Measurements from ENCODE around the gene CNMD.
"Not testable (repeated sequence)": the region's sequence is repeated elsewhere in the genome, so short reads cannot be mapped to it uniquely, and the experiment has no call there.

CNMD gene

DNA sequence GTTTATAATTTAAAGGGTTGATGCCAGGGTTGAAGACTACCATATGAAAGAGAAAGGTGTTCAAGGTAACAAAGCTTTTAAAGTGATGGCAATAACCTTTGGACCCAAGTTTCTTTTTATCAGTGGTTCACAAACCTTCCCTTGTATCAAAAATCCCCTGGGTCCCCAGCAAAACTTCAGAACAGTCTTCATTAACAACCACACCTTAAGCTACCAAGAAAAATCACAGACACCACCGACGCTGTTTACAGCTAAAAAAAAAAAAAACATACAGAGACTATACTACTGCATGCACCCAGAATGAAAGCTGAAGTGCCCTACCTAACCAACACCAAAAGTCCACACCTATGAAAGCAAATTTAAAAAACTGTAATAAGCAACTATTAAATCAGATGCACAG, 13.4 kb downstream of the CNMD start:
- Mint-ChIP-seq H3K9me3 (peaks cover 5% of the 10 kb centered on the region), H3K27ac (no peak overlapping the region), H3K36me3 (ENCODE audit: low read depth) (no peaks in the 10 kb centered on the region), H3K27me3 (peaks cover 3% of the 10 kb centered on the region), H3K4me3 (no peak overlapping the region), H3K4me1 (no peaks in the 10 kb centered on the region)
- no peak for DNase-seq
- ATAC-seq, result no peak

DNA sequence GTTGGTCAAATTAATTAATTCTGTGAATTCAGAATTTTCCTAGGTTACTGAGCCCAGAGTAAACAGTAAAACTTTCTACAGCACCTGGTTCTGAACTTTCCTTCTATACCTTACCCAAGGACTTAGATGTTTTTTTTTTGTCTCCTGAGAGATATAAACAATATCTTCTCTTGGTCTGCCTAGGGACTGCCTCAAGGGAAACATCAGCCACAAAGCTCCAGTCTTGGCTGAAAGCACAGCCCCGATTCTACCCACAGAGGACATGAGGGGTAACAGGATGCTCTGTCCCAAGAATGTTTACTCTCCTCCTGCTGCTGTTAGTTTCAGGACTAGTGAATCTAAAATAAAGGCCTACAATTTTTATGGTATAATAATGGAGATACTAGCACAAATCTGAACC, 14.3 kb downstream of the CNMD start:
- H3K27ac Mint-ChIP-seq, result no peak overlapping the region
- DNase-seq, result no peak
- ATAC-seq, result no peak

DNA sequence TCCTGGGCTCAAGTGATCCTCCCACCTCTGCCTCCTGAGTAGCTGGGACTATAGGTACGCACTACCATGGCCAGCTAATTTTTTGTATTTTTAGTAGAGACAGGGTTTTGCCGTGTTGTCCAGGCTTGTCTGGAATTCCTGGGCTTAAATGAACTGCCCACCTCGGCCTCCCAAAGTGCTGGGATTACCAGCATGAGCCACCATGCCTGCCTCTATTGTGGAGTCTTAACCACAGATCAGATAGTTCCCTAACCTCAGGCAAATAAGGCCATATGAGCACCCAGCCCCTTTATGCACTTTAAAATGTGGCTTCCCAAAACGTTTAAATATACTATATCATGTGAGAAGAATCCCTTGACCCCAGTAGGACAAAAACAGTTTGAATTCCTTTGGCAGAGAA, 16.4 kb downstream of the CNMD start:
- no peak overlapping the region for H3K27ac Mint-ChIP-seq
- H3K4me3 Mint-ChIP-seq, result no peak overlapping the region
- H3K4me1 Mint-ChIP-seq, result no peaks in the 10 kb centered on the region
- DNase-seq (no peak), ATAC-seq (no peak)
- peaks cover 10% of the 10 kb centered on the region for H3K27me3 Mint-ChIP-seq
- H3K9me3 Mint-ChIP-seq, result peaks cover 10% of the 10 kb centered on the region
- no peaks in the 10 kb centered on the region for H3K36me3 Mint-ChIP-seq (ENCODE audit: low read depth)

More for the DNA sequence above, 14.3 kb downstream of the CNMD start:
- Mint-ChIP-seq H3K4me3 (no peak overlapping the region), H3K36me3 (ENCODE audit: low read depth) (no peaks in the 10 kb centered on the region), H3K9me3 (peaks cover 5% of the 10 kb centered on the region), H3K4me1 (no peaks in the 10 kb centered on the region), H3K27me3 (peaks cover 3% of the 10 kb centered on the region)

DNA sequence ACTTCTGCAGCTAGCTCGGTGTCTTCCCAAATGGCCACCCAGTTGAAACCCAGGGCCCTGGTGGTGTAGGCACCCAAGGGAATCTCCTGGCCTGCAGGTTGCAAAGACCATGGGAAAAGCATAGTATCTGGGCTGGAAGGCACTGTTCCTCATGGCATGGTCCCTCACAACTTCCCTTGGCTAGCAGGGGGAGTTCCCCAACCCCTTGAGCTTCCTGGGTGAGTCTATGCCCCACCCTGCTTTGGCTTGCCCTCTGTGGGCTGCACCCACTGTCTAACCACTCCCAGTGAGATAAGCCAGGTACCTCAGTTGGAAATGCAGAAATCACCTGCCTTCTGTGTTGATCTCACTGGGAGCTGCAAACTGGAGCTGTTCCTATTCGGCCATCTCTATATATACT, 18.3 kb downstream of the CNMD start:
- H3K27ac Mint-ChIP-seq; H3K4me1 Mint-ChIP-seq; ATAC-seq; DNase-seq; H3K36me3 Mint-ChIP-seq (ENCODE audit: low read depth); H3K4me3 Mint-ChIP-seq; H3K9me3 Mint-ChIP-seq: not testable (repeated sequence)
- H3K27me3 Mint-ChIP-seq, result peaks cover 19% of the 10 kb centered on the region

DNA sequence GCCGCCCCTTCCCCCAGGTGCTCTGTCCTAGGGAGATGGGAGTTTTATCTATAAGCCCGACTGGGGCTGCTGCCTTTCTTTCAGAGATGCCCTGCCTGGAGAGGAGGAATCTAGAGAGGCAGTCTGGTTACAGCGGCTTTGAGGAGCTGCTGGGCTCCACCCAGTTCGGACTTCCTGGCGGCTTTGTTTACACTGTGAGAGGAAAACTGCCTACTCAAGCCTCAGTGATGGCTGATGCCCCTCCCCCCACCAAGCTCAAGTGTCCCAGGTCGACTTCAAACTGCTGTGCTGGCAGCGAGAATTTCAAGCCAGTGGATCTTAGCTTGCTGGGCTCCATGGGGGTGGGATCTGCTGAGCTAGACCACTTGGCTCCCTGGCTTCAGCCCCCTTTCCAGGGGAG, 18.7 kb downstream of the CNMD start:
- H3K4me3 Mint-ChIP-seq; ATAC-seq; H3K9me3 Mint-ChIP-seq; H3K27ac Mint-ChIP-seq; H3K36me3 Mint-ChIP-seq (ENCODE audit: low read depth); H3K4me1 Mint-ChIP-seq; DNase-seq: not testable (repeated sequence)
- H3K27me3 Mint-ChIP-seq, result peaks cover 19% of the 10 kb centered on the region

DNA sequence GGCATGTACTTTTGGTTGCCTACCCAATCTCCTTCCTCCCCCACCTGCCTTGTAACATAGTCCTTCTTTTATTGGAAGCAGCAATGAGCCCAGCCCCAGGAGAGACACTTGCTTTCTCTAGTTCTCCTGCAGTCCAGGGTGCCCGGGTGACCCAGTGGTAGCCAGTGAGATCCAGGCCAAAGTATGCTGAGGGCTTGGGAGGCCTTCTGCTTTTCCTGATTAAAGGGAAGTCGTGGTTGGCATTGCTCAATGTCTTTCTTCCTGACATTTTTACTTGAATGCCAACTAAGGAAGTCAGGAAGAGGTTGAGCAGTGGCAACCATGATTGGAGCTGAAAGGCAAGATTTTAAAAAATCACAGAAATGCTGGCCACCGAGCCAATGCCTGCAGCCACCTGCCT, 25.7 kb downstream of the CNMD start:
- H3K27me3 Mint-ChIP-seq, result peaks cover 13% of the 10 kb centered on the region
- DNase-seq (no peak), ATAC-seq (no peak)
- H3K36me3 Mint-ChIP-seq (ENCODE audit: low read depth), result peaks cover 2% of the 10 kb centered on the region
- no peak overlapping the region for H3K27ac Mint-ChIP-seq
- no peak overlapping the region for H3K4me3 Mint-ChIP-seq
- H3K4me1 Mint-ChIP-seq, result no peaks in the 10 kb centered on the region
- no peaks in the 10 kb centered on the region for H3K9me3 Mint-ChIP-seq

DNA sequence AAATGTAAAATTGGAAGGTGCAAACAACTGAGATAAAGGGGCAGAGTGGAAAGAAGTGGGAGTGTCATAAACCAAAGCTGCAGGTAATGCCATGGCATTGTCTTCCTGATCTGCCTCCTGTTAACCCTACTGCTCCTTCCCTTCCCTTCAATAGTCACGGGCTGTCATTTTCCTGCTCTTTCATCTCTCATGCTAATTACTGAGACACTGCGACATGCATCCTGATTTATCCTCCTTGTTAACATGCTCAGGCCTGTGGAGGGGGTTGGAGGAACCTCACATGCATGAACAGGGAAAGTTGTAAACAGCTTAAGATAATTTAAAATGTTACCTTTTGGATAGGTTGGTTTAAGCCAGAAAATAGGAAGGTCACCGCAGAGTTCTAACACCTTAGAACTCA, 27.2 kb downstream of the CNMD start:
- ATAC-seq (no peak), DNase-seq (no peak)
- Mint-ChIP-seq H3K9me3 (no peaks in the 10 kb centered on the region), H3K4me1 (no peaks in the 10 kb centered on the region), H3K27ac (no peak overlapping the region), H3K27me3 (peaks cover 8% of the 10 kb centered on the region), H3K4me3 (no peak overlapping the region), H3K36me3 (ENCODE audit: low read depth) (peaks cover 2% of the 10 kb centered on the region)

DNA sequence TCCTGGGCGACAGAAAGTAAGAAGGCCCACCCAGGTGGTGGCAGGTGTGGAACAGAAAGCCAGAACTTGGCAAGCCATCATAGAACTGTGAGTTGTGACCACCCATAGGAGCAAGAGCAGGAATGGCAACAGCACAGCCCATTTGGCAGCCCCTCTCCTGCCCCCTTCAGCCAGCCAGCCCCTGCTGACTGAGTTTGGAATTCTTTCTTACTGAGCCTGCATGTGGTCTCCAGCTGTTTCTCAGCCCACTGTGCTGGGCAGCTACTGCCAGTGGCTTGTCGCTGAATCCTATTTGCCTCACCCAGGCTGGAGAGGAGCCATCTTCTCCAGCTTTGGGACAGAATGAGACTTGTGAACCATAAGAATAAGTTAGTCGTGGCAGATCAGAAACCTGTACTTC, 28.3 kb downstream of the CNMD start:
- no peak for DNase-seq
- Mint-ChIP-seq H3K4me1 (no peaks in the 10 kb centered on the region), H3K36me3 (ENCODE audit: low read depth) (no peaks in the 10 kb centered on the region), H3K27ac (no peak overlapping the region), H3K27me3 (peaks cover 2% of the 10 kb centered on the region), H3K9me3 (no peaks in the 10 kb centered on the region), H3K4me3 (no peak overlapping the region)
- ATAC-seq, result no peak

DNA sequence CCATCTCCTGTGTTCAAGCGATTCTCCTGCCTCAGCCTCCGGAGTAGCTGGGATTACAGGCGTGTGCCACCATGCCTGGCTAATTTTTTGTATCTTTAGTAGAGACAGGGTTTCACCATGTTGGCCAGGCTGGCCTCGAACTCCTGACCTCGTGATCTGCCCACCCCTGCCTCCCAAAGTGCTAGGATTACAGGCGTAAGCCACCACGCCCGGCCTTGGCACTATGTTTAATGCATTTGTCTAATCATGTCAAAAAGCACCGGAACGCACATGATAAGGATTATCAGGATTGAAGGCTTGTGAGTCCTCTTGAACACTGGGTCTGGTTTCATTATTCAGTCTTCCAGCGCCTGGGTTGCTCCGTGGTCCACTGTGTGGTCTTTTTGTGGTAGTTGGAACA, 31.4 kb downstream of the CNMD start:
- not testable (repeated sequence) for H3K4me3 Mint-ChIP-seq; H3K27me3 Mint-ChIP-seq; DNase-seq; H3K4me1 Mint-ChIP-seq; ATAC-seq; H3K36me3 Mint-ChIP-seq (ENCODE audit: low read depth); H3K27ac Mint-ChIP-seq; H3K9me3 Mint-ChIP-seq

DNA sequence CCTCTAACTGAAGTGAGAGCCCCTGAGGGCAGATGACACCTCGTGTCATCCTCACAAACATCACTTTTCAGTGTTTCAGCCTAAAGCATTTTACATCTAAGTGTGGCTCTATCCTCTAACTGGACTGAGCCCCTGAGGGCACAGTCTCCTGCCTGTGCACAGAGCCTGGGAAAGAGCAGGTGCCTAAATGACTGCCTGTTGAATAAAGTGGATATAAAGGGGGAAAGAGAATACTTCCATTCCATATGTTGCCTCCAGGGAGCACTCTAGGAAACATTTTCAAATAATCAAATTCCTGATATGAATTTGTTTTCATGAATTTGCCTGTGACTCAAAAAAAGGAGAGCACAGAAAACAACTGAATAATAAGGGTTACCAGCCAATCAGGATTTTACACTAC, 32.2 kb downstream of the CNMD start:
- Mint-ChIP-seq H3K4me3 (no peak overlapping the region), H3K27me3 (peaks cover 2% of the 10 kb centered on the region), H3K36me3 (ENCODE audit: low read depth) (no peaks in the 10 kb centered on the region), H3K4me1 (no peaks in the 10 kb centered on the region), H3K27ac (no peak overlapping the region), H3K9me3 (no peaks in the 10 kb centered on the region)
- DNase-seq (no peak), ATAC-seq (no peak)

DNA sequence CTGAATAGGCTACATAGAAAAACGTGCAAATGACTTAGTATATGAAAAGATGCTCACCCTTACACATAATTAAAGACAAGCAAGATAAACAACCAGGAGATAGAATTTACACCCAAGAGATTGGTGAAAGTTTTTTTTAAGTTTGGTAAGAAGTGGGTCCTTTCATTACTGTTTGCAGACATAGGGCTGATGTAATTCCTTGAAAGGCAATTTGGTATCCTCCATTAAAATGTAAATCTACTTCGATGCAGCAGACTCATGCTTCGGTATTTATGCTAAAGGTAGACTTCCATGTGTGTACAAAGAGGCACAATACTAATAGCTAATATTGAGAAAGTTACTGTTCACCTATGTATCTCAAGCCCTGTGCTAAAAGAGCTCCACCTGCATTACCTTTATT, 33.5 kb downstream of the CNMD start:
- ATAC-seq, result no peak
- no peaks in the 10 kb centered on the region for H3K4me1 Mint-ChIP-seq
- peaks cover 2% of the 10 kb centered on the region for H3K27me3 Mint-ChIP-seq
- no peak overlapping the region for H3K4me3 Mint-ChIP-seq
- no peak for DNase-seq
- H3K9me3 Mint-ChIP-seq, result no peaks in the 10 kb centered on the region
- no peaks in the 10 kb centered on the region for H3K36me3 Mint-ChIP-seq (ENCODE audit: low read depth)
- H3K27ac Mint-ChIP-seq, result no peak overlapping the region

DNA sequence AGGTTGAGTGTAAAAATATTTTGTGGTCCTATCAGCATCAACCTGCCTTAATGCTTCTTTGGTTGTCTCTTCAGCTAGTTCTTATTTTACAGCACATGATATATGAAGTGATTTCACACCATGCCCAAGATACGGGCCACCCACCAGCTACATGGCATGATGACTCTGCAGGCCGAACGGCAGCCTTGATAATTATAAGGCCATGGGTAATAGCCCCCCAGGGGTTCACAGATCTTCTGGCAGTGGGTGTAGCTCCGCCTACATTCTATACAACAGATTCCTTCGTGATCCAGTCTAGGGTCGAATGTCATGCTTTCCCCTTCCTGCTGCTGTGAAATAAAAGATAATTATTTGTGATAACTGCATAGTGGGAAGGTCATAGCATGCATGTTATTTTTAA, 36.1 kb downstream of the CNMD start:
- DNase-seq (no peak), ATAC-seq (no peak)
- Mint-ChIP-seq H3K4me3 (no peak overlapping the region), H3K4me1 (no peaks in the 10 kb centered on the region), H3K9me3 (no peaks in the 10 kb centered on the region), H3K27ac (no peak overlapping the region), H3K27me3 (peaks cover 2% of the 10 kb centered on the region), H3K36me3 (ENCODE audit: low read depth) (no peaks in the 10 kb centered on the region)

DNA sequence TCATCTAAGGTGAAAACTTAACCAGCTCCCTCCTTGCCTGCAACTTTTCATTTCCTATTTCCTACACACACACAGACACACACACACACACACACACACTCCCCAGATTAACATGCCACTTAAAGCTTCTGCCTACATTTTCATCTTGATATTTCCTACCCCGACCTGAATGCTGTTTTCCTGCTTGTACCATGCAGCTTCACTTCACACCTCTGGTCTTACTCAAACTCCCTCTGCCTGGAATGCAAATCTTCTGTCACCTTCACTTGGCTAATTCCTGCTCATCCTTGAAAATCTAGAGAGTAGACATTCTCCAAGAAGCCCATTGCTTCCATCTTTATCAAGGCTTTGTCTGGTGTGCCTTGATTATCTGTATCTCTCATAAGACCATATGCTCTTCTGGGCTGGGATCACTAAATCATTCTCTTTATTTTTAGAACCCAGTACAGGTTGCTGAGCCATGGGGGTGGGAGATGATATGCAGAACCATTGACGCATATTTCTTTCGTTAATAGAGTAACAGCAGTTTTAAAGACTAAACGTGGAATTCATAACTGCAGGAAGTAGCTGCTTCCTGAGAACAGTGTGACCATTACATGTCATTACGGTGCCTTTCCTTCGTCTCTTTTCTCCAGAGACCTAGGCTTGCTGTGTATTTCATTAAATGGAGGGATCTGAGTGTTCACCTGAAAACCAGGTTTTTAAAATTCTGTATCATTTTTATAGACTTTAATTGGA, 37.7 kb downstream of the CNMD start:
- peaks cover 2% of the 10 kb centered on the region for H3K27me3 Mint-ChIP-seq
- ATAC-seq (no peak), DNase-seq (no peak)
- H3K36me3 Mint-ChIP-seq (ENCODE audit: low read depth), result no peaks in the 10 kb centered on the region
- H3K9me3 Mint-ChIP-seq, result no peaks in the 10 kb centered on the region
- H3K27ac Mint-ChIP-seq, result no peak overlapping the region
- no peaks in the 10 kb centered on the region for H3K4me1 Mint-ChIP-seq
- no peak overlapping the region for H3K4me3 Mint-ChIP-seq

DNA sequence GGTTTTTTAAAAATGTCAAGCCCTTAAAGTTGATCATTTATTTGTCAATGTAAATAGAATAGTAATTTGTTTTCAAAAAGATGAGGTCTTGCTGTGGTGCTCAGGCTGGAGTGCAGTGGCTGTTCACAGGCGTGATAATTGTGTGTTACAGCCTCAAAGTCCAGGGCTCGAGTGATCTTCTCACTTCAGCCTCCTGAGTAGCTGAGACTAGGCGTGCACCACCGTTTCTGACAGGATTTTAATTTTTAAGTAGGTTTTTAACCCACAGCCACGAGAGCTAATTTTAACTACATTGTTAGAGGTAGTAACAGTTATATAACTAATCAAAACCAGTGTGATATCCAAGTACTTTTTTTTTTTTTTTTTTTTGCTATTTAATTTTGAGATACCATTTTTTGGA, 43.1 kb downstream of the CNMD start:
- Mint-ChIP-seq H3K27me3 (no peaks in the 10 kb centered on the region), H3K36me3 (ENCODE audit: low read depth) (peaks cover 5% of the 10 kb centered on the region), H3K4me1 (peaks cover 9% of the 10 kb centered on the region), H3K27ac (no peak overlapping the region), H3K9me3 (no peaks in the 10 kb centered on the region), H3K4me3 (no peak overlapping the region)
- no peak for DNase-seq
- ATAC-seq, result no peak

DNA sequence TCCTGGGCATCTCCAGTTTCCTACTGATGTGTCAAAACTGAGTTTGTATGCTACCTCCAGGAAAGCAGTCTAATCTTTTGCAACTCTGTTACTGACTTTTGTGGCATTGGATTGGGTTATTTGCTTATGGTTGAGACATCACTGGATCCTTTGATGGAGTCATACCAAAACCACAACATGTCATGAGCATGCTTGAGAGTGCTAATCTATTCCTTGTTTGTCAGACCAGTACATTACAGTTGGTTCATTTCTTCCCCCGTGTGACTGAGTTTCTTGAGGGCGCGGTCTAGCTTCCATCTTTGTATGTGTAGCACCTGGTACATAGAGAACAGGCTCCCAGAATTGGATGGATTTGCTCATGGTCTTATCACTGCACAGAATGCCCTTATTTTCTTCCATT, 43.8 kb downstream of the CNMD start:
- ATAC-seq (peak; percentile 90), DNase-seq (no peak)
- no peaks in the 10 kb centered on the region for H3K9me3 Mint-ChIP-seq
- H3K36me3 Mint-ChIP-seq (ENCODE audit: low read depth), result peaks cover 8% of the 10 kb centered on the region
- peaks cover 9% of the 10 kb centered on the region for H3K4me1 Mint-ChIP-seq
- H3K27ac Mint-ChIP-seq, result no peak overlapping the region
- no peaks in the 10 kb centered on the region for H3K27me3 Mint-ChIP-seq
- H3K4me3 Mint-ChIP-seq, result no peak overlapping the region

DNA sequence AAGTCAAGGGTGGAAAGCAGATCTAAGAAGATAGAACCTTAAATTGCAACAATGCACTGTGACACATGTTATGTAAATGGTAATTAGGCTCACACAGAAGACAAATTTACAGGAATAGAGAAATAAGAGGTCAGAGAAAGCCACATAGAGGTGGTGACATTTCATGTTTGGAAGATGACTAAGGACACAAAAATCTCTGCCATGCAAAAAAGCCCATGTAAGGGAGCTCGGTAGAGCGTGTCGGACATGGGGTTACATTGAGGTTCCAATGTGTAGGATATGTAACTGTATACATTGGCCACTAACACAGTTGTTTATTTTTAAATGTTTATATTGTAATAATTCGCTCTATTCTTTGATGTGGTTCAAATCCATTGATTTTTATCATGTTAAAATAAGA, 53.2 kb downstream of the CNMD start:
- Mint-ChIP-seq H3K27me3 (no peaks in the 10 kb centered on the region), H3K36me3 (ENCODE audit: low read depth) (peaks cover 49% of the 10 kb centered on the region), H3K4me3 (no peak overlapping the region), H3K4me1 (no peaks in the 10 kb centered on the region), H3K27ac (no peak overlapping the region), H3K9me3 (no peaks in the 10 kb centered on the region)
- ATAC-seq (peak; percentile 40), DNase-seq (no peak)

Measured in activated naive CD8-positive, alpha-beta T cell treated with anti-CD3 and anti-CD28 coated beads, Interleukin-2, amount 50 U/mL, for 24 hours (primary cell).